ENCODE measurements around the gene IPPK. TPM values are rescaled to one million over a fixed set of nuclear protein-coding genes. Genes with fewer than 3 reads are reported as not detected.
A peak's percentile ranks its signal among the peaks of the same experiment; 100 is the strongest.

IPPK gene
- total RNA-seq, 1 experiment from 2014 or later: 39.0 TPM

- no peak for DNase-seq (ENCODE audit: low read depth)
Measured at GRCh38 chr9:92615790-92616189, 54.1 kb downstream of the IPPK start.

GRCh38 chr9:92614763-92615461 lies 55.0 kb downstream of the IPPK start:
- DNase-seq (ENCODE audit: low read depth): no peak

GRCh38 chr9:92614123-92614510 lies 55.8 kb downstream of the IPPK start:
- no peak for DNase-seq (ENCODE audit: low read depth)

- no peak for DNase-seq (ENCODE audit: low read depth)
Measured at GRCh38 chr9:92613268-92614122, 56.4 kb downstream of the IPPK start.

- no peak for DNase-seq (ENCODE audit: low read depth)
Measured at GRCh38 chr9:92612816-92613215, 57.1 kb downstream of the IPPK start.

- no peak for DNase-seq (ENCODE audit: low read depth)
Measured at GRCh38 chr9:92612292-92612691, 57.6 kb downstream of the IPPK start.

- no peak for DNase-seq (ENCODE audit: low read depth)
Measured at GRCh38 chr9:92611621-92612285, 58.2 kb downstream of the IPPK start.

GRCh38 chr9:92610470-92611420 lies 59.2 kb downstream of the IPPK start:
- no peak for DNase-seq (ENCODE audit: low read depth)

GRCh38 chr9:92608909-92609445 lies 61.0 kb downstream of the IPPK start:
- no peak for DNase-seq (ENCODE audit: low read depth)

- no peak for DNase-seq (ENCODE audit: low read depth)
Measured at GRCh38 chr9:92608241-92608908, 61.6 kb downstream of the IPPK start.

- peak; percentile 83 for DNase-seq (ENCODE audit: low read depth)
Measured at GRCh38 chr9:92607773-92608172, 62.2 kb downstream of the IPPK start.

- DNase-seq (ENCODE audit: low read depth): peak; percentile 22
Measured at GRCh38 chr9:92607088-92607487, 62.8 kb downstream of the IPPK start.

- DNase-seq (ENCODE audit: low read depth): no peak
Measured at GRCh38 chr9:92605224-92605623, 64.7 kb downstream of the IPPK start.

GRCh38 chr9:92603990-92604389 lies 65.9 kb downstream of the IPPK start:
- DNase-seq (ENCODE audit: low read depth): no peak

- no peak for DNase-seq (ENCODE audit: low read depth)
Measured at GRCh38 chr9:92603100-92603499, 66.8 kb downstream of the IPPK start.

GRCh38 chr9:92602413-92602812 lies 67.5 kb downstream of the IPPK start:
- no peak for DNase-seq (ENCODE audit: low read depth)

- DNase-seq (ENCODE audit: low read depth): no peak
Measured at GRCh38 chr9:92601451-92601850, 68.5 kb downstream of the IPPK start.

GRCh38 chr9:92600462-92601261 lies 69.3 kb downstream of the IPPK start:
- no peak for DNase-seq (ENCODE audit: low read depth)

GRCh38 chr9:92599938-92600461 lies 69.9 kb downstream of the IPPK start:
- no peak for DNase-seq (ENCODE audit: low read depth)

GRCh38 chr9:92598382-92598781 lies 71.5 kb downstream of the IPPK start:
- no peak for DNase-seq (ENCODE audit: low read depth)
